Endodermal cell (in vitro differentiated cells): ENCODE results near the gene HES7. TPM values are rescaled to one million over a fixed set of nuclear protein-coding genes. Genes with fewer than 3 reads are reported as not detected.
"Not testable (repeated sequence)": the region's sequence is repeated elsewhere in the genome, so short reads cannot be mapped to it uniquely, and the experiment has no call there.

Experiments
- DNase-seq: peaks from one replicate; pipeline ENCODE4 v3.0.0-alpha.2; 2017
- H3K27ac ChIP-seq: 2 replicates; pipeline ENCODE4 v1.5.1; 2013; ENCODE audit warnings: mild to moderate bottlenecking, low read depth, low read length, moderate library complexity
- H3K27me3 ChIP-seq: 2 replicates; pipeline ENCODE4 v1.6.1; 2013; ENCODE audit warnings: mild to moderate bottlenecking, low read length, moderate library complexity; ENCODE audit not compliant: insufficient read depth, control insufficient read depth, poor library complexity, severe bottlenecking
- H3K36me3 ChIP-seq: 2 replicates; pipeline ENCODE4 v1.7.0; 2013; ENCODE audit warnings: mild to moderate bottlenecking, low read length, moderate library complexity; ENCODE audit not compliant: control insufficient read depth, insufficient read depth
- H3K4me1 ChIP-seq: one replicate; pipeline ENCODE4 v1.7.0; 2013; ENCODE audit warnings: low read length; ENCODE audit not compliant: control insufficient read depth, insufficient read depth
- H3K4me3 ChIP-seq: 2 replicates; pipeline ENCODE4 v1.5.1; 2013; ENCODE audit warnings: mild to moderate bottlenecking, low read length, moderate library complexity
- H3K9ac ChIP-seq: 2 replicates; pipeline ENCODE4 v1.6.1; 2013; ENCODE audit warnings: mild to moderate bottlenecking, low read length, moderate library complexity; ENCODE audit not compliant: poor library complexity, severe bottlenecking; ENCODE audit errors: extremely low read depth
- H3K9me3 ChIP-seq: 2 replicates; pipeline ENCODE4 v1.6.1; 2013; ENCODE audit warnings: mild to moderate bottlenecking, low read length, moderate library complexity; ENCODE audit not compliant: control insufficient read depth
- H3K27ac Mint-ChIP-seq: 2 replicates; pipeline ENCODE4 v1.8.0; 2020; ENCODE audit warnings: mixed read lengths
- H3K27me3 Mint-ChIP-seq: 2 replicates; pipeline ENCODE4 v1.8.0; 2021; ENCODE audit warnings: mild to moderate bottlenecking, mixed read lengths; ENCODE audit not compliant: insufficient read depth
- H3K36me3 Mint-ChIP-seq: 2 replicates; pipeline ENCODE4 v1.8.0; 2020; ENCODE audit warnings: low read depth, mixed read lengths
- H3K4me1 Mint-ChIP-seq: 2 replicates; pipeline ENCODE4 v1.8.0; 2020; ENCODE audit warnings: mixed read lengths
- H3K4me3 Mint-ChIP-seq: 2 replicates; pipeline ENCODE4 v1.8.0; 2020; ENCODE audit warnings: mild to moderate bottlenecking, moderate library complexity, mixed read lengths
- H3K9me3 Mint-ChIP-seq: 2 replicates; pipeline ENCODE4 v1.8.0; 2020; ENCODE audit warnings: mild to moderate bottlenecking, mixed read lengths
- WGBS, 2 experiments: methylation state at CpG; one replicate each; pipeline versions ENCODE4 v1.1.5 to v1.1.7; 2013; ENCODE audit warnings: missing lambda C conversion rate in 2 of 2, mixed read lengths in 1 of 2; ENCODE audit not compliant: insufficient coverage in 1 of 2, insufficient read length in 1 of 2; 5-methylcytosine and 5-hydroxymethylcytosine counted together
- total RNA-seq, 2 donors: library from RNA; stranded (reverse); fragmentation: NEBNext Ultra II Directional in 1 of 2; extraction: Animal tissue kit (Norgen Biotek cat#: 25700) in 1 of 2; gene quantifications; 2 replicates in 1 of 2; 3 replicates in 1 of 2; pipeline ENCODE4 v1.2.1, GENCODE V29; 2021
- TF ChIP-seq, protein P1 (sequence below): fragments of 200-600 bp; sonication (generic); conservative IDR thresholded peaks from 2 replicates; pipeline ENCODE4 v1.5.0; 2021; ENCODE audit warnings: antibody characterized with exemption, mild to moderate bottlenecking

The HES7 gene
- total RNA-seq, 2 donors from 2014 or later = 0.40 to 2.2 TPM

DNA sequence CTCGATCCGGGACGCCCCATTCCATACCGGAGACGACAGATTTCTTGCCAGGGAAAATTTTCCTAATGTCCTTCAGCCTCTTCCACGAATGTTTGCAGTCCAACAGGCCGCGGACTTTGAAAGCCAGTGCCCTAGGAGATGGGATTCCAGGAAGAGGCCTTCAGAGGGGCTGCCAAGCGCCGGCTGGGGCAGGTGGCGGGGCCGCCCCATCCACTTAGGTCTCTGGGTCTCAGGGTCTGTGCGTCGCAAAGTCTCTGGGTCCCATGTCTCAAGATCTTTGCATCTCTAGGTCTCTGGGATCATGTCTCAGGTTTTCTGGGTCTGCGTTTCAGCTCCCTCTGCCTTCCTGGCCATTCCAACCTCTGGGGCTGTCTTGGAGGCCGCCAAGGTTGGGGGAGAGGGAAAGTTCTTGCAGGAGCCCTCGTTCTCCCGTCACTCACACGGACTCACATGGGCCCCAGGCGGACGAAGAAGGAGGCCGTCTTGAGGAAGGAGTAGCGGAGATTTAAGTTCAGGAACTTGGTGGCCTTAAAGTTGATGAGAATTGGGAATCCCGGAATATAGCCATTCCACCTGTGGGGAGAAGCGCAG, 43.6 kb downstream of the HES7 start:
- no peak for DNase-seq
- no peaks in the 10 kb centered on the region for H3K9me3 ChIP-seq
- Mint-ChIP-seq H3K36me3 (no peaks in the 10 kb centered on the region), H3K4me3 (peak overlapping the region; percentile 67), H3K27me3 (peaks cover 90% of the 10 kb centered on the region), H3K9me3 (peaks cover 2% of the 10 kb centered on the region), H3K27ac (no peak overlapping the region), H3K4me1 (peaks cover 4% of the 10 kb centered on the region)
- no peaks in the 10 kb centered on the region for H3K36me3 ChIP-seq
- peak overlapping the region; percentile 80 for H3K4me3 ChIP-seq
- no peaks in the 10 kb centered on the region for H3K4me1 ChIP-seq
- no peak overlapping the region for H3K27ac ChIP-seq
- H3K9ac ChIP-seq = no peak overlapping the region
- H3K27me3 ChIP-seq = peaks cover 78% of the 10 kb centered on the region
- 41 to 62% methylated on average over 12 to 25 of the region's 25 CpGs for WGBS, 2 experiments
- TF ChIP-seq, protein P1, sequence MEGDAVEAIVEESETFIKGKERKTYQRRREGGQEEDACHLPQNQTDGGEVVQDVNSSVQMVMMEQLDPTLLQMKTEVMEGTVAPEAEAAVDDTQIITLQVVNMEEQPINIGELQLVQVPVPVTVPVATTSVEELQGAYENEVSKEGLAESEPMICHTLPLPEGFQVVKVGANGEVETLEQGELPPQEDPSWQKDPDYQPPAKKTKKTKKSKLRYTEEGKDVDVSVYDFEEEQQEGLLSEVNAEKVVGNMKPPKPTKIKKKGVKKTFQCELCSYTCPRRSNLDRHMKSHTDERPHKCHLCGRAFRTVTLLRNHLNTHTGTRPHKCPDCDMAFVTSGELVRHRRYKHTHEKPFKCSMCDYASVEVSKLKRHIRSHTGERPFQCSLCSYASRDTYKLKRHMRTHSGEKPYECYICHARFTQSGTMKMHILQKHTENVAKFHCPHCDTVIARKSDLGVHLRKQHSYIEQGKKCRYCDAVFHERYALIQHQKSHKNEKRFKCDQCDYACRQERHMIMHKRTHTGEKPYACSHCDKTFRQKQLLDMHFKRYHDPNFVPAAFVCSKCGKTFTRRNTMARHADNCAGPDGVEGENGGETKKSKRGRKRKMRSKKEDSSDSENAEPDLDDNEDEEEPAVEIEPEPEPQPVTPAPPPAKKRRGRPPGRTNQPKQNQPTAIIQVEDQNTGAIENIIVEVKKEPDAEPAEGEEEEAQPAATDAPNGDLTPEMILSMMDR = peak; percentile 43

DNA sequence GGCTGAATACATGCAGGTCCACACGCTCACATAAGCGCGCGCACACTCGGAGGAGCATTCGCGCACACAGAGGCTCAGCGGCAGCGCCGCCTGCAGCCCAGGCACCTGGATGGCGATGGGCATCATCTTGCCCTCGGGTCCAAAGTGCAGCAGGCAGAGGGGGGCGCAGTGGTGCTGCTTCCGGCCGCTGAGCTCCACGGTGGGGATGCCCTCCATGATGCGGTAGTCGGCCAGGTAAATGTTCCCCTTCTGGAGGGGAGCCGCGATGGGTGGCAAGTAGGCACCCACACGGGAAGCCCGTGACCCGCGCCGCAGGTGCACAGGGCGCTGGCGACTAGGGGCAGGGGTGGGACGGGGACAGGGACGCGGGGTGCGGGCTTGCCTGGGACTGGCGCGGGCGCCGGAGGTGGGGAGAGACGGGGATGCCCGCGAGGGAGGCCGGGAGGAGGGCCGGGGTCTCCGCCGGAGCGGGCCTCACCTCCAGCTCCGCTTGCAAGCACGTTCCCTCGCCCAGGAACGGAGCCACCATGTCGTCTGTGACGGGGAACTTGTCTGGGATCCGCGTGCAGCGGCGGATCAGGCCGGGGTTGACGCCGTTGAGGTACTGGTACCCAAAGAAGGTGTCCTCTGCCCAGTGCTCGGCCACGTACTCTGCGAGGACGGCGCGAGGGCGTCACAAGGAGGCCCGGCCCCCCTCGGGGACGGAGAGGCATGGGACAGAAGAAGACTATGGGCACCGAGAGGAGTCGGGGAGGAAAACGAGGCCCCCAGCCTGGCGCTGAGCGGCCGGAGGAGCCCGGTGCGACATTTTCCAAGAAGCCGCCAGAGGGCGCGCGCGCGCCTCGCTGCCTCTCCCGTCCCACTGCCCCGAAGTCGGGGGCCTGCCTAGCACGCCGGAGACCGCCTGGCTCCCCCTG, 44.4 kb downstream of the HES7 start:
- H3K9me3 Mint-ChIP-seq = peaks cover 2% of the 10 kb centered on the region

GRCh38 chr17:8077939-8078338, 46.0 kb downstream of the HES7 start:
- not testable (repeated sequence) for H3K27ac Mint-ChIP-seq, DNase-seq, H3K27ac ChIP-seq, H3K9ac ChIP-seq, H3K36me3 ChIP-seq, H3K9me3 ChIP-seq, H3K4me3 Mint-ChIP-seq, H3K4me3 ChIP-seq, H3K36me3 Mint-ChIP-seq, H3K9me3 Mint-ChIP-seq, H3K4me1 ChIP-seq
- H3K4me1 Mint-ChIP-seq = peaks cover 13% of the 10 kb centered on the region
- H3K27me3 ChIP-seq = peaks cover 92% of the 10 kb centered on the region
- peaks cover 92% of the 10 kb centered on the region for H3K27me3 Mint-ChIP-seq
- 76% methylated on average over 4 of the region's 5 CpGs; no CpG with 5 or more reads in 1 of the 2 experiments for WGBS, 2 experiments

More for the DNA sequence above, 44.4 kb downstream of the HES7 start:
- Mint-ChIP-seq H3K4me1 (peaks cover 4% of the 10 kb centered on the region), H3K36me3 (no peaks in the 10 kb centered on the region), H3K4me3 (peak overlapping the region; percentile 67), H3K27ac (no peak overlapping the region), H3K27me3 (peaks cover 90% of the 10 kb centered on the region)
- TF ChIP-seq, protein P1 = peak; percentile 98
- H3K36me3 ChIP-seq = no peaks in the 10 kb centered on the region
- H3K9ac ChIP-seq = no peak overlapping the region
- peaks cover 82% of the 10 kb centered on the region for H3K27me3 ChIP-seq
- H3K4me1 ChIP-seq = no peaks in the 10 kb centered on the region
- no peaks in the 10 kb centered on the region for H3K9me3 ChIP-seq
- peak overlapping the region; percentile 80 for H3K4me3 ChIP-seq
- peak; percentile 96 for DNase-seq
- H3K27ac ChIP-seq = no peak overlapping the region
- WGBS, 2 experiments = 2 to 3% methylated on average over 33 to 87 of the region's 87 CpGs
